T-helper 1 cell (primary cell): Measurements from ENCODE around the gene CRAT.

ENCODE experiments used
- DNase-seq, 5 donors: peaks; one replicate each; pipeline ENCODE4 v3.0.0-alpha.2; 2012 to 2020

CRAT gene

DNA sequence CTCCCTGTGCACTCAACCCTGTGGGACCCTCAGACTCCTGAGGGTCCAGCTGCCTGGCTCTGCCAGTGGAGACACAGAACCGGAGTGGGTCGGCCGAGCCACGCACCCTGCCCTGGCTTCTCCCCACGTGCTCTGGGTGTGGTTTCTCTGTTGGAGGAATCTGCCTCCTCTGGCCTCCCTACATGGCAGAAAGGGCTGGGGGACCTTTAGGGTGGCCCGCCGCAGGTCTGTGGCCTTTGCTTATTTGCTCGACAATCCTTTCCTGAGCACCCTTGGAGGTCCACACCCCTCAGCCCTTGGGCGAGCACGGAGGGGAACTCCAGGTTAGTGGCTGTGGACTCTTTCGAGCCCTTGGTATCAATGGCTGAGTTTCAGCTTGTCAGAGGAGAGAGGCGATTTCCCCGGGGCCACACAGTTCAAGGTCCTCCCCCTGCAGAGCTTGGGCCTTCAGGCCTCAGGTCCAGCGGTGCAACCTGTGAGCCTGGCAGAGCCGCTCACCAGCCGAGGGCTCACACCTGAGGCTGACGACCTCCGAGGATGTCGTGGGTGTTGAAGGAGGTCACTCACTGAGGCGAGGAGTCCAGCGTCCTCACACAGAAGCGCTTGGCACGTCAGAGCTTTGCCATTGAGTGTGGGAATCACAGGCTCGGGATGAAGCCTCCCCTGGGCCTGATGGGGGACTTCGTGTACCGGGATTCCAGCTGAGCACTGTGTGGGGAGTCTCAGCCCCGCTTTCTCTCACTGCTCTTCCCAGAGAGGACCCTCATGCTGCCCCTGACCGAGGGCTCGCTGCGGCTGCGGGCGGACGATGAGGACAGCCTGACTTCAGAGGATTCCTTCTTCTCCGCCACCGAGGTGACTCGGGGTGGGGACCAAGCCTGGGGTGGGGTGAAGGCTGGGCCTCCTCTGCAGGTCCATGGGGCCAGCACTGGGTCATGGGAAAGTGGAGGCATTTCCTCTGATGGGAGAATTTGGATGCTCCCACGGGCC lies 50.5 kb downstream of the CRAT start:
- DNase-seq: no peak

DNA sequence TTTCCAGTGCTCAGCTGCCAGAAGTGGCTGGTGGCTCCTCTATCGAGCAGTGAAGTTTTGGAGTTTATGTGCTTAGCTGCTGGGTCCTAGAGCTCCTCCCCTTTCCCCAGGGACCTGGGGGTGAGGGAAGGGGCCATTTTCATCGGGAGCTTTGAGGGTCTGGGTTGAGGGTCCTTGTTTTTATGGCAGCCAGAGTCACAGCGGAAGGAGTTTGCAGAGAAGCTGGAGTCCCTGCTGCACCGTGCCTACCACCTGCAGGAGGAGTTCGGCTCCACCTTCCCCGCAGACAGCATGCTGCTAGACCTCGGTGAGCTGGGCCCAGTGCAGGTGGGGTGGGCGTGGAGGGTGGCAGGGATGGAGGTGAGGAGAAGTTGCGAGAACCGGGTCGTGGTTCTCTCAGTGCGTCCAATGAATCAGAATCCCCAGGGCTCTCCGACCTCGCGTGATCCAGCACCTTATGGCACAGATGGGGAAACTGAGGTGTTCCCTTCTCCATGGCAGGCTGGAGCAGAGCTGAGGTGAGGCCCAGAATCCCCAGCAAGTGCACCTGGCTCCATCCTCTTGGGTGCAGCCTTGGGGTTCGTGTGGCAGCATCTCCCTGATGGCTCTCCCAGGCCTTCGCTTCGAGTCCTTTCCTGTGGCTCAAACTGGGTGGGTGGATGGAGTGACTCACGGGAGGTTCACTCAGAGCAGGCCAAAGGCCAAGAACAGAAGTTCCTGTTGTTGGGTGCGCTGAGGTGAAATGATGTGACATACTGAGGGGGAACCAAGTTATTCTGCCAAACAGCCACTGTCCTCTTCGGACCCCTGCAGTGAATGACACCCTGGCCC lies 51.4 kb downstream of the CRAT start:
- no peak for DNase-seq

DNA sequence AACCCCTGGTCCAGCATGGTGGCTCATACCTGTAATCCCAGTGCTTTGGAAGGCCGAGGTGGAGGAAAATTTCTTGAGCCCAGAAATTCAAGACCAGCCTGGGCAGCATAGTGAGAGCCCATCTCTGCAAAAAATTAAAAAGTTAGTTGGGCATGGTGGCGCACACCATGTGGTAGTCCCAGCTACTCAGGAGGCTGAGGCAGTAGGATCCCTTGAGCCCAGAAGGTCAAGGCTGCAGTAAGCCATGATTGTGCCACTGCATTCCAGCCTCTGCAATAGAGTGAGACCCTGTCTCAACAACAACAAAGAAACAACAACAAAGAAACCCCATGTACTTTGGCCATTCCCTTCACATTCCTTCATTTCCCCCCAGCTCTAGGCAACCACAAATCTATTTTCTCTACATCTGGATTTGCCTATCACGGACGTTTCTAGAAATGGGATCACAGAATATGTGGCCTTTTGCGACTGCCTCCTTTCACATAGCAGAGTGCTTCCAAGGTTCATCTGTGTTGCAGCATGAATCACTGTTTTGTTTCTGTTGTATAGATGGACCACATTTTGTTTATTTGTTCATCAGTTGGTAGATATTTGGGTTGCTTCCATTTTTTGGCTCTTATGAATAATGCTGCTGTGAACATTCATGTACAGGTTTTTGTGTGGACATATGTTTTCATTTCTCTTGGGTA lies 56.3 kb downstream of the CRAT start:
- DNase-seq: no peak

DNA sequence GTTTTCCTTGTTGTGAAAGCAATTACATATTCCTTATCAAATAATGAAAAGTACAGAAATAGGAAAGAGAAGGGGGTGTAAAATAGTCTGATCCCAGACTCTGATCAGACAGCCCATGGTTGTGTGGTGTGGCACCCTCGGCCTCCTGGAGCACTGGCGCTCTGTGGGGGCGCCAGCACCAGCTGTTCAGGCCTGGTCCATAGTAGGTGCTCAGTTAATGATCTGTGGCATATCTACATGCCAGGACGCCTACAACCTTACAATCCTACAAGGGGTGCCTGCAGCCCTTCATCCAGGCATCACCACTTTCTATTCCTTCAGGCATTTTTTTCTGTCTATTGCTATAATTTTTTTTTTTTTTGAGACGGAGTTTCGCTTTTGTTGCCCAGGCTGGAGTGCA lies 57.6 kb downstream of the CRAT start:
- DNase-seq: no peak

DNA sequence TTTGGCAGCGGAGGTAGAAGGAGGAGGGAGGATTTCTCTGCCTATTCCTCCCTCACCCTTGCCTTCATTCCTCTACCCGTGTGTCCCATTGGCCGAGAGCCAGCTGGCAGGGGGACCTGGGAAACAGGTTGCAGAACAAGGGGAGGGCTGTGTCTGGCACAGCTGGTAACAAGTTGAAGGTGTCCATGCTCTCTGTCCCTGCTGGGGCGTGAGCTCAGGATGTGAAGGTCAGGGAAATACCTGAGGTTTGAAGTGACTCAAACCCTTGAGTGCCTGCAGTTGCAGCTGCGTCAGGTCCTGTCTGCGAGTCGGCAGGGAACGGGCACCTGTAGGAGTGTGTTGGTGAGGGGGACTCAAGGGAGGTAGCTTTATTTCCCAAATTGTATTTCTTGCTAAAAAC lies 58.0 kb downstream of the CRAT start:
- DNase-seq: no peak
